ENCODE data around the gene AXL. TPM values are rescaled to one million over a fixed set of nuclear protein-coding genes. Genes with fewer than 3 reads are reported as not detected.

AXL gene
- total RNA-seq, 6 experiments from 2014 or later = 419 to 474 (median 458) TPM

DNA sequence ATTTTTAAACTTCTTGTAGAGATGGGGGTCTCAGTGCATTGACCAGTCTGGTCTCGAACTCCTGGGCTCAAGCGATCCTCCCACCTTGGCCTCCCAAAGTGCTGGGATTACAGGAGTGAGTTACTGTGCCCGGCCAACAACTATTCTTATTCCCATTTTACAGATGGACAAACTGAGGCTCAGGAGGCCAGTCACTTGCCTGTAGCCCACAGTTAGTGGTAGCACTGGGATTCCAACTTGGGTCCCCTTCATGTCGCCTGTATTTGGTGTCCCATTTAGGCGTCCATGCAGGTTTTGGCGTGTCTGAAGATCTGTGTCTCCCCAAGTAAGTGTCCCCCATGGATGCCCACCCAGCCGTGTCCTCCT, 791 bp upstream of the AXL start:
- Mint-ChIP-seq H3K27ac (peak overlapping the region; percentile 96), H3K9me3 (peaks cover 4% of the 10 kb centered on the region; the same call in 1 of the 2 replicates), H3K4me3 (peak overlapping the region; percentile 99), H3K4me1 (ENCODE audit: low read depth) (peaks cover 48% of the 10 kb centered on the region), H3K36me3 (ENCODE audit: low read depth) (peaks cover 35% of the 10 kb centered on the region), H3K27me3 (ENCODE audit: insufficient read depth) (peaks cover 7% of the 10 kb centered on the region)
- TF ChIP-seq, protein P1, sequence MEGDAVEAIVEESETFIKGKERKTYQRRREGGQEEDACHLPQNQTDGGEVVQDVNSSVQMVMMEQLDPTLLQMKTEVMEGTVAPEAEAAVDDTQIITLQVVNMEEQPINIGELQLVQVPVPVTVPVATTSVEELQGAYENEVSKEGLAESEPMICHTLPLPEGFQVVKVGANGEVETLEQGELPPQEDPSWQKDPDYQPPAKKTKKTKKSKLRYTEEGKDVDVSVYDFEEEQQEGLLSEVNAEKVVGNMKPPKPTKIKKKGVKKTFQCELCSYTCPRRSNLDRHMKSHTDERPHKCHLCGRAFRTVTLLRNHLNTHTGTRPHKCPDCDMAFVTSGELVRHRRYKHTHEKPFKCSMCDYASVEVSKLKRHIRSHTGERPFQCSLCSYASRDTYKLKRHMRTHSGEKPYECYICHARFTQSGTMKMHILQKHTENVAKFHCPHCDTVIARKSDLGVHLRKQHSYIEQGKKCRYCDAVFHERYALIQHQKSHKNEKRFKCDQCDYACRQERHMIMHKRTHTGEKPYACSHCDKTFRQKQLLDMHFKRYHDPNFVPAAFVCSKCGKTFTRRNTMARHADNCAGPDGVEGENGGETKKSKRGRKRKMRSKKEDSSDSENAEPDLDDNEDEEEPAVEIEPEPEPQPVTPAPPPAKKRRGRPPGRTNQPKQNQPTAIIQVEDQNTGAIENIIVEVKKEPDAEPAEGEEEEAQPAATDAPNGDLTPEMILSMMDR (IDR thresholded peaks at IDR 0.05) = no peak
- DNase-seq = no peak

DNA sequence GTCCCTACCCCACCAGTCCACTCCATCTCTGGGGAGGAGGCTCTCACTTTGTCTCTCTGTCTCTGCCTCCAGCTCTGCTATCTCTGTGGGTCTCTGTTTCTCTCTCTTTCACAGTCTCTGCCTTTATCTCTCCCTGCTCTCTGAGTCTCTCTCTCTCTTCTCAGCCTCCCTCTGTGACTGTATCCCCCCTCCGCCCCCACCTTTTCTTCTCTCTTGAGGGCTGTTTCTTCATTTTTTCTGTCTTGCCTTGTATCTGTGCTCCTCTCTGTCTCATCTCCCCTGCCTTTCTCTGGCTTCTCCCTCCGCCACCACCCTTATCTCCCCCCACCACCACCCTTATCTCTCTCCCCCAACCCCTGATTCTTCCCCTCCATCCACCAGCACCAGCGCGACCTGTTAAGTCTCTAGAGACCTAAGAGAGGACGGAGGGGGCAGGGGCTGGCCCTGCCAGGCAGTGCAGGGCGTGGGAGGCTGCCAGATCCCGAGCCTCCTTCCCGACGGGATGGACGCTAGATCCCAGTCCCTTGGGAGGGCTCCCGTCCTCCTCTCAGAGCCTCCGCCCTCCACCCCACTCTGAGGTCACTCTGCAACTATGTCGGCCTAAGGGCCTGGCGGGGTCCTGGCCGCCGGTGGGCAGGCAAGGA, 1.0 kb downstream of the AXL start:
- TF ChIP-seq, protein P1 (IDR thresholded peaks at IDR 0.05) = no peak
- H3K9me3 Mint-ChIP-seq = peaks cover 4% of the 10 kb centered on the region; the same call in 1 of the 2 replicates
- peaks cover 66% of the 10 kb centered on the region for H3K4me1 Mint-ChIP-seq (ENCODE audit: low read depth)
- peaks cover 51% of the 10 kb centered on the region for H3K36me3 Mint-ChIP-seq (ENCODE audit: low read depth)
- peak overlapping the region; percentile 99 for H3K4me3 Mint-ChIP-seq
- peak overlapping the region; percentile 96 for H3K27ac Mint-ChIP-seq
- no peak for DNase-seq
- peaks cover 9% of the 10 kb centered on the region for H3K27me3 Mint-ChIP-seq (ENCODE audit: insufficient read depth)

DNA sequence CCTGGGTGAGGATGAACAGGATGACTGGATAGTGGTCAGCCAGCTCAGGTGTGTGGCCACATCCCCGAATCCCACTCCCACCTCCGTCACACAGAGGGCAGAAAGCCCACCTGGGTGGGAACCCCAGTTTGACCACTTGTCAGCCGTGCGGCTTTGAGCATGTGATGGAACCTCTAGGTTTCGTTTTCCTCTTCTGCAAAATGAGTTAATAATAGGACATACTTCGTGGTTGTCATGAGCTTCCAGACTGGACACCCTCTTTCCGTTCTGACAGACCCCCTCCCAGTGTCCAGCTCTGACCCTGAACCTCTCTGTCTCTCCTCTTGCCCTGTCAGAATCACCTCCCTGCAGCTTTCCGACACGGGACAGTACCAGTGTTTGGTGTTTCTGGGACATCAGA, 1.8 kb downstream of the AXL start:
- H3K27me3 Mint-ChIP-seq (ENCODE audit: insufficient read depth) = peaks cover 9% of the 10 kb centered on the region
- peak overlapping the region; percentile 96 for H3K27ac Mint-ChIP-seq
- peaks cover 57% of the 10 kb centered on the region for H3K36me3 Mint-ChIP-seq (ENCODE audit: low read depth)
- H3K4me3 Mint-ChIP-seq = peak overlapping the region; percentile 99
- DNase-seq = no peak
- peaks cover 7% of the 10 kb centered on the region; the same call in 1 of the 2 replicates for H3K9me3 Mint-ChIP-seq
- TF ChIP-seq, protein P1 (IDR thresholded peaks at IDR 0.05) = no peak
- peaks cover 74% of the 10 kb centered on the region for H3K4me1 Mint-ChIP-seq (ENCODE audit: low read depth)

DNA sequence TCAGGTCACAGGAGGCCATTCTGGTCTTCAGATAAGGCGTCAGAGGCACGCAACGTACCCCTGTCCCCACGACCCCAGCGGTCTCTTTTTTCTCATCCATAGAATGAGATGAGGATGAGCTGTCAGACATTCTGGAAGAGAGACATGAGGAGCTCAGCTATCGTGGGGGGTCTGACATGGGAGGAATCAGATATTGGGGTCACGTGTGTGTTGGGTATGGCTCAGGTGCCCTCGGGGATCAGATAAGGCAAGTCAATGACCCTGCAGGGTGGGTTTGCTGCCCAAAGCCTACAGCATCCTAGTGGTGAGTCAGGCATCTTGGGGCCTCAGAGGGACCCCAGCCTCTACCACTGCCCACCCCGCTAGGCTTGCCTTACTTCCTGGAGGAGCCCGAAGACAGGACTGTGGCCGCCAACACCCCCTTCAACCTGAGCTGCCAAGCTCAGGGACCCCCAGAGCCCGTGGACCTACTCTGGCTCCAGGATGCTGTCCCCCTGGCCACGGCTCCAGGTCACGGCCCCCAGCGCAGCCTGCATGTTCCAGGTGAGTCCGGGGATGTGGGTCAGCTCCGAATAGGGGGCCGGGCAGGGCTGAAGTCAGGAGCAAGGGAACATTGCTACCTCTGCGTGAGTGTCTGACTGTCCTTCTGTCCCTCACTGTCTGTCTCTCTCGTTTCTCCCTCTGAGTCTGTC, 2.6 kb downstream of the AXL start:
- TF ChIP-seq, protein P1 (IDR thresholded peaks at IDR 0.05) = no peak
- Mint-ChIP-seq H3K27ac (peak overlapping the region; percentile 96), H3K27me3 (ENCODE audit: insufficient read depth) (peaks cover 11% of the 10 kb centered on the region), H3K4me1 (ENCODE audit: low read depth) (peaks cover 76% of the 10 kb centered on the region), H3K4me3 (peak overlapping the region; percentile 99), H3K36me3 (ENCODE audit: low read depth) (peaks cover 61% of the 10 kb centered on the region), H3K9me3 (peaks cover 7% of the 10 kb centered on the region; the same call in 1 of the 2 replicates)
- DNase-seq = no peak

DNA sequence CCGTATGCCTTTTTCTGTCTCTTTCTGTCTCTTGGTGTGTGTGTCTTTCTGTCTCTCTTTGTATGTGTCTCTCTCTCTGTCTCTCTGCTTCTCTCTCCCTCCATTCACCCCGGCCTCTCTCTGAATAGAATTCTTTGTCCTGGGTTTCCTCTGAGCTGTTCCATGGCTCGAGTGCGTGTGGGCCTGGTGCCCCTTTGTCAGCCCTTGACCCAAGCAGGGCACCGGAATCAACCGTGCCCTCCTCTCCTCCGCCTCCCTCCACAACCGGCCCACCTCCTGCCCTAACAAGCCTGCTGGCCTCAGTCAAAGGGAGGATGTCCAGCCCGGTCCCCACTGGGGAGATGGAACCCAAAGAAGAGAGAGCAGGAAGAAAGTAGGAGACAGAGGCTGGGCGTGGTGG, 3.2 kb downstream of the AXL start:
- peaks cover 11% of the 10 kb centered on the region for H3K27me3 Mint-ChIP-seq (ENCODE audit: insufficient read depth)
- peak overlapping the region; percentile 86 for H3K4me3 Mint-ChIP-seq
- peak overlapping the region; percentile 86 for H3K27ac Mint-ChIP-seq
- peaks cover 7% of the 10 kb centered on the region; the same call in 1 of the 2 replicates for H3K9me3 Mint-ChIP-seq
- peaks cover 76% of the 10 kb centered on the region for H3K4me1 Mint-ChIP-seq (ENCODE audit: low read depth)
- TF ChIP-seq, protein P1 (IDR thresholded peaks at IDR 0.05) = no peak
- DNase-seq = no peak
- peaks cover 66% of the 10 kb centered on the region for H3K36me3 Mint-ChIP-seq (ENCODE audit: low read depth)
